Endothelial cell of umbilical vein (primary cell): ENCODE data around the gene CCDC183. TPM values are rescaled to one million over a fixed set of nuclear protein-coding genes. Genes with fewer than 3 reads are reported as not detected.
"Not testable (repeated sequence)": the region's sequence is repeated elsewhere in the genome, so short reads cannot be mapped to it uniquely, and the experiment has no call there.

Source experiments
- BruUV-seq: library from RNA; stranded (reverse); fragments of 400-500 nt; replicated peaks from 2 replicates; lab custom pipeline; 2021; lab: Mats Ljungman, UMichigan
- CTCF ChIA-PET: fragments of 300-600, 350-600 bp; sonication (Branson Sonifier 250); formaldehyde crosslinking; loops from one replicate; lab custom pipeline; 2021; ENCODE audit warnings: antibody characterized with exemption, inconsistent platforms; lab: Charles Lee
- POLR2A ChIA-PET: fragments of 300-600, 350-600 bp; sonication (Branson Sonifier 250); formaldehyde crosslinking; loops from one replicate; lab custom pipeline; 2021; ENCODE audit warnings: antibody characterized with exemption, inconsistent platforms; lab: Charles Lee
- DNase-seq: peaks from one replicate; pipeline ENCODE4 v3.0.0-alpha.2; 2011; ENCODE audit warnings: low read depth, low spot score
- FAIRE-seq: peaks from 2 replicates; lab custom pipeline; 2011; peaks lifted over from hg19 to GRCh38; lab: Jason Lieb, UNC
- H2AFZ ChIP-seq: 2 replicates; pipeline ENCODE4 v1.6.0; 2012; ENCODE audit warnings: low read depth, low read length, control low read depth, inconsistent platforms
- H3K27ac ChIP-seq: 2 replicates; pipeline ENCODE4 v1.5.1; 2011; ENCODE audit warnings: low read depth, mild to moderate bottlenecking, control low read depth, low read length, moderate library complexity; ENCODE audit not compliant: insufficient read depth
- H3K27me3 ChIP-seq, 2 experiments: 2 replicates each; pipeline versions ENCODE4 v1.6.0 to v1.6.1; 2011; ENCODE audit warnings: low read length in 2 of 2, mixed read lengths in 1 of 2; ENCODE audit not compliant: control insufficient read depth in 2 of 2, insufficient read depth in 2 of 2
- H3K36me3 ChIP-seq, 2 experiments: 2 replicates in 1 of 2; 3 replicates in 1 of 2; pipeline ENCODE4 v1.5.1; 2011; ENCODE audit warnings: low read length in 2 of 2, mild to moderate bottlenecking in 1 of 2, moderate library complexity in 1 of 2; ENCODE audit not compliant: control insufficient read depth in 2 of 2, insufficient read depth in 2 of 2; ENCODE audit errors: extremely low read depth in 1 of 2
- H3K4me1 ChIP-seq: 3 replicates; pipeline ENCODE4 v1.5.1; 2011; ENCODE audit warnings: mild to moderate bottlenecking, low read length; ENCODE audit not compliant: control insufficient read depth, insufficient read depth; ENCODE audit errors: extremely low read depth
- H3K4me2 ChIP-seq: 2 replicates; pipeline ENCODE4 v1.6.1; 2011; ENCODE audit warnings: low read length, control low read depth, mixed read lengths; ENCODE audit not compliant: insufficient read depth
- H3K4me3 ChIP-seq, 3 experiments: fragments of 200-600 bp in 1 of 3; sonication (generic), shearing (Covaris generic) in 1 of 3; replicated peaks in 1 of 3; 2 replicates each; pipeline ENCODE4 v1.5.1; 2011 to 2016; ENCODE audit warnings: control low read depth in 3 of 3, low read length in 3 of 3, mild to moderate bottlenecking in 2 of 3, inconsistent platforms in 1 of 3, low read depth in 1 of 3, moderate library complexity in 1 of 3; ENCODE audit not compliant: insufficient read depth in 1 of 3
- H3K79me2 ChIP-seq: 2 replicates; pipeline ENCODE4 v1.6.0; 2012; ENCODE audit warnings: low read length, inconsistent platforms; ENCODE audit not compliant: control insufficient read depth, insufficient read depth
- H3K9ac ChIP-seq: replicated peaks from 2 replicates; pipeline ENCODE3; 2011; ENCODE audit warnings: low read length, control low read depth; ENCODE audit not compliant: insufficient read depth; ENCODE audit errors: extremely low read depth
- H3K9me1 ChIP-seq: replicated peaks from 3 replicates; pipeline ENCODE4 v1.6.0; 2011; ENCODE audit warnings: mild to moderate bottlenecking, low read length; ENCODE audit not compliant: control insufficient read depth, insufficient read depth; ENCODE audit errors: extremely low read depth
- H3K9me3 ChIP-seq: replicated peaks from 2 replicates; pipeline ENCODE4 v1.5.1; 2012; ENCODE audit warnings: low read length, inconsistent platforms; ENCODE audit not compliant: control insufficient read depth, insufficient read depth
- H4K20me1 ChIP-seq: replicated peaks from 2 replicates; pipeline ENCODE3; 2011; ENCODE audit warnings: mild to moderate bottlenecking, low read length; ENCODE audit not compliant: control insufficient read depth, insufficient read depth; ENCODE audit errors: extremely low read depth
- EZH2 ChIP-seq: IDR thresholded peaks from 2 replicates; pipeline ENCODE4 v1.6.1; 2012; ENCODE audit warnings: borderline replicate concordance, low read depth, mild to moderate bottlenecking, moderate library complexity, low read length, inconsistent platforms; ENCODE audit not compliant: severe bottlenecking
- FOS ChIP-seq: IDR thresholded peaks from 2 replicates; pipeline ENCODE4 v1.6.1; 2011; ENCODE audit warnings: mild to moderate bottlenecking, low read length, moderate library complexity, borderline replicate concordance; ENCODE audit not compliant: insufficient read depth
- GATA2 ChIP-seq: IDR thresholded peaks from 2 replicates; pipeline ENCODE4 v1.7.0; 2011; ENCODE audit warnings: low read depth, mild to moderate bottlenecking, moderate library complexity, mixed read lengths, low read length; ENCODE audit not compliant: insufficient read length, insufficient read depth
- JUN ChIP-seq: IDR thresholded peaks from 2 replicates; pipeline ENCODE4 v1.6.1; 2011; ENCODE audit warnings: borderline replicate concordance, low read depth; ENCODE audit not compliant: insufficient read length, insufficient read depth
- MYC ChIP-seq: IDR thresholded peaks from one replicate; pipeline ENCODE4 v1.6.1; 2011; ENCODE audit warnings: mild to moderate bottlenecking, low read depth, low read length
- POLR2A ChIP-seq: IDR thresholded peaks from 2 replicates; pipeline ENCODE4 v1.6.1; 2012; ENCODE audit warnings: low read depth, mild to moderate bottlenecking, control low read depth, low read length
- POLR2AphosphoS5 ChIP-seq: IDR thresholded peaks from 2 replicates; pipeline ENCODE4 v1.6.1; 2012; ENCODE audit warnings: low read depth, mild to moderate bottlenecking, control low read depth, low read length, moderate library complexity; ENCODE audit not compliant: insufficient read depth
- dilution Hi-C: fragments of 300-500 bp; cut with MboI; formaldehyde crosslinking; loops from one replicate; pipeline ENCODE4 v1.15.0; 2019; ENCODE audit warnings: low sequenced_read_pairs; ENCODE audit not compliant: extremely low pct_ligation_motif_present
- intact Hi-C: fragments of 100-400 bp; cut with micrococcal nuclease; formaldehyde crosslinking; loops from one replicate; pipeline ENCODE4 v1.10.0; 2022
- polyA plus RNA-seq, 4 experiments: library from polyadenylated mRNA; depleted of rRNA in 3 of 4; stranded (reverse) in 3 of 4; unstranded in 1 of 4; fragments of >200 nt; gene quantifications; 2 replicates each; pipeline versions ENCODE4 v1.2.1 to v1.2.3, GENCODE V29; 2011 to 2012; ENCODE audit warnings: missing spikeins in 1 of 4
- total RNA-seq: library from RNA; stranded (reverse); gene quantifications from 2 replicates; pipeline ENCODE4 v1.2.3, GENCODE V29; 2021
- TF ChIP-seq, protein P1 (sequence below): IDR thresholded peaks from 2 replicates; pipeline ENCODE4 v1.6.1; 2011; ENCODE audit not compliant: insufficient read depth, insufficient read length
- TF ChIP-seq, protein P2 (sequence below), 2 donors: IDR thresholded peaks; 1 replicate in 1 of 2; 2 replicates in 1 of 2; pipeline ENCODE4 v1.5.1; 2011; ENCODE audit warnings: low read length in 2 of 2, mild to moderate bottlenecking in 2 of 2, moderate library complexity in 2 of 2, control low read depth in 1 of 2, inconsistent platforms in 1 of 2, low read depth in 1 of 2; ENCODE audit not compliant: insufficient read depth in 1 of 2; ENCODE audit errors: extremely low read depth in 1 of 2

Gene CCDC183
- total and polyA plus RNA-seq, 2 donors (not counting 3 experiments of a cell fraction or from before 2014, with no cell fraction given) = 0.50 TPM; not detected in 1

DNA sequence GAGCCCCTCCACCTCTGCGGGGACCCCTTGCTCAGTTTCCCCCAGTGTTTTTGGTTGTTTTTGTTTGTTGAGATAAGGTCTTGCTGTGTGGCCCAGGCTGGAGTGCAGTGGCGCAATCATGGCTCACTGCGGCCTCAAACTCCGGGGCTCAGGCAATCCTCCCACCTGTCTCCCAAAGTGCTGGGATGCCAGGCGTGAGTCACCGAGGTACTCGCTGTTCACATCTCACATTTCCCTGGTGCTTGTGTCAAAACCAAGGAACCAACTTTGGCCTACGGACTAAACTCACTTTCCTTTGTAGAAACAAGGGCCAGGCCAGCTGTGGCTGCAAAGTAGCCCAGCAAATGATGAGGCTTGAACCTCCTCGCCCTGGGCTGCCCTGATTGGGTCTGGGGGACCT is 36.4 kb downstream of the CCDC183 start:
- POLR2A ChIA-PET = no interaction called here
- no peaks in the 10 kb centered on the region for H3K4me1 ChIP-seq
- DNase-seq = no peak
- no peaks in the 10 kb centered on the region for H3K27me3 ChIP-seq
- H3K36me3 ChIP-seq = peaks cover 7 to 30% of the 10 kb centered on the region in 2 experiments
- TF ChIP-seq MYC (no peak), GATA2 (no peak), JUN (no peak), EZH2 (no peak), POLR2A (no peak), POLR2AphosphoS5 (no peak), FOS (no peak)
- TF ChIP-seq, protein P1, sequence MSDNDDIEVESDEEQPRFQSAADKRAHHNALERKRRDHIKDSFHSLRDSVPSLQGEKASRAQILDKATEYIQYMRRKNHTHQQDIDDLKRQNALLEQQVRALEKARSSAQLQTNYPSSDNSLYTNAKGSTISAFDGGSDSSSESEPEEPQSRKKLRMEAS = no peak
- TF ChIP-seq, protein P2, sequence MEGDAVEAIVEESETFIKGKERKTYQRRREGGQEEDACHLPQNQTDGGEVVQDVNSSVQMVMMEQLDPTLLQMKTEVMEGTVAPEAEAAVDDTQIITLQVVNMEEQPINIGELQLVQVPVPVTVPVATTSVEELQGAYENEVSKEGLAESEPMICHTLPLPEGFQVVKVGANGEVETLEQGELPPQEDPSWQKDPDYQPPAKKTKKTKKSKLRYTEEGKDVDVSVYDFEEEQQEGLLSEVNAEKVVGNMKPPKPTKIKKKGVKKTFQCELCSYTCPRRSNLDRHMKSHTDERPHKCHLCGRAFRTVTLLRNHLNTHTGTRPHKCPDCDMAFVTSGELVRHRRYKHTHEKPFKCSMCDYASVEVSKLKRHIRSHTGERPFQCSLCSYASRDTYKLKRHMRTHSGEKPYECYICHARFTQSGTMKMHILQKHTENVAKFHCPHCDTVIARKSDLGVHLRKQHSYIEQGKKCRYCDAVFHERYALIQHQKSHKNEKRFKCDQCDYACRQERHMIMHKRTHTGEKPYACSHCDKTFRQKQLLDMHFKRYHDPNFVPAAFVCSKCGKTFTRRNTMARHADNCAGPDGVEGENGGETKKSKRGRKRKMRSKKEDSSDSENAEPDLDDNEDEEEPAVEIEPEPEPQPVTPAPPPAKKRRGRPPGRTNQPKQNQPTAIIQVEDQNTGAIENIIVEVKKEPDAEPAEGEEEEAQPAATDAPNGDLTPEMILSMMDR (IDR thresholded peaks at IDR 0.05; ENCODE audit: extremely low read depth in 1 of 2, insufficient read depth in 1 of 2, low read depth in 1 of 2, low read length in 2 of 2) = no peak
- no peaks in the 10 kb centered on the region for H3K9me1 ChIP-seq
- no peak overlapping the region for H3K4me3 ChIP-seq
- CTCF ChIA-PET = interaction anchor here (2.8 kb wide), 1 partner anchor 9 kb away, joined by 11 read pairs; the partner anchor contains the start of gene AJM1
- no peak overlapping the region for H3K27ac ChIP-seq
- no peak overlapping the region for H3K9ac ChIP-seq
- H3K4me2 ChIP-seq = no peak overlapping the region
- no peak for FAIRE-seq
- dilution Hi-C loops = no loop called here
- H2AFZ ChIP-seq = no peak overlapping the region
- no peaks in the 10 kb centered on the region for H3K79me2 ChIP-seq
- no peaks in the 10 kb centered on the region for H4K20me1 ChIP-seq
- H3K9me3 ChIP-seq = no peaks in the 10 kb centered on the region
- intact Hi-C loops = no loop called here
- no TSS peak for BruUV-seq

DNA sequence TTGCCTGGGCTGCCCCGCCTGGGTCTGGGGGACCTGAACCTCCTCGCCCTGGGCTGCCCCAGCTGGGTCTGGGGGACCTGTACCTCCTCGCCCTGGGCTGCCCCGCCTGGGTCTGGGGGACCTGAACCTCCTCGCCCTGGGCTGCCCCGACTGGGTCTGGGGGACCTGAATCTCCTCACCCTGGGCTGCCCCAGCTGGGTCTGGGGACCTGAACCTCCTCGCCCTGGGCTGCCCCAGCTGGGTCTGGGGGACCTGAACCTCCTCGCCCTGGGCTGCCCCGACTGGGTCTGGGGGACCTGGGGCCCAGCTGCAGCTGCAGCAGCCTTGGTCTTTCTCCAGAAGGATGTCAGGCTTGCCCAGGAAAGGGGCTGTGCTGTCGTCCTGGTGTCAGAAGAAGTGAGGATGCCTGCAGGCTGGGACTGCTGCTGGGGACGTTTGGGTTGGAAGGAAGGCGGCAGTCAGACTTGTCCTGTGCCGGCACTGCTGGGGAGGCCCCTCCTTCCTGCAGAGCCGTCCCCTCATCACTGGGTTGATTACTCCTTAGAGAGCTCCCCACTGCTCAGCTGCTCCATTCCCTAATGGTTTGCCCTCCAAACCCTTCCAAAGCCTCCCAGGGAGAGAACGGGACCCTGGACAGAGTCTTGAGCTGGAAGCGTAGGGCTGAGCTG is 37.4 kb downstream of the CCDC183 start:
- dilution Hi-C loops = not testable (repeated sequence)

More for the DNA sequence above, 37.4 kb downstream of the CCDC183 start:
- H3K79me2 ChIP-seq, H3K4me3 ChIP-seq, H3K27ac ChIP-seq, H3K9me1 ChIP-seq, H3K27me3 ChIP-seq, H4K20me1 ChIP-seq, DNase-seq, FAIRE-seq, H3K9ac ChIP-seq, BruUV-seq, intact Hi-C loops, POLR2A ChIA-PET, H3K9me3 ChIP-seq, H2AFZ ChIP-seq, H3K4me2 ChIP-seq, H3K4me1 ChIP-seq: not testable (repeated sequence)
- peaks cover 7 to 25% of the 10 kb centered on the region in 2 experiments for H3K36me3 ChIP-seq
- CTCF ChIA-PET = interaction anchor here (2.8 kb wide), 1 partner anchor 8 kb away, joined by 11 read pairs; the partner anchor contains the start of gene AJM1
